GM21360 (cell line): ENCODE results near the gene KRTAP10-1.

Experiments used
- ATAC-seq: cut with Tn5 transposase; IDR thresholded peaks from one replicate; pipeline ENCODE4 v1.9.1; 2021; ENCODE audit warnings: mild to moderate bottlenecking, moderate library complexity; ENCODE audit not compliant: unreplicated experiment

KRTAP10-1 gene

GRCh38 chr21:44490405-44490804 lies 49.6 kb downstream of the KRTAP10-1 start:
- ATAC-seq: no peak

- no peak for ATAC-seq
Measured at GRCh38 chr21:44489962-44490361, 50.0 kb downstream of the KRTAP10-1 start.
